NB4 (cell line): ENCODE measurements around the gene LMCD1.

Experiments used
- DNase-seq: peaks from one replicate; pipeline ENCODE4 v3.0.0; 2010; ENCODE audit warnings: low read depth
- H3K4me3 ChIP-seq: one replicate; pipeline ENCODE4 v1.5.1; 2011; ENCODE audit warnings: mild to moderate bottlenecking, low read depth, low read length, moderate library complexity
- CTCF ChIP-seq: IDR thresholded peaks from one replicate; pipeline ENCODE4 v1.5.1; 2012; ENCODE audit warnings: low read depth, low read length
- MAX ChIP-seq: IDR thresholded peaks from 2 replicates; pipeline ENCODE4 v1.6.1; 2011; ENCODE audit warnings: low read depth, low read length
- MYC ChIP-seq: IDR thresholded peaks from 2 replicates; pipeline ENCODE4 v1.6.1; 2011; ENCODE audit warnings: low read depth, low read length
- POLR2A ChIP-seq: IDR thresholded peaks from 2 replicates; pipeline ENCODE4 v1.6.1; 2011; ENCODE audit warnings: mild to moderate bottlenecking; ENCODE audit not compliant: insufficient read length; ENCODE audit errors: extremely low read depth

LMCD1 gene

DNA sequence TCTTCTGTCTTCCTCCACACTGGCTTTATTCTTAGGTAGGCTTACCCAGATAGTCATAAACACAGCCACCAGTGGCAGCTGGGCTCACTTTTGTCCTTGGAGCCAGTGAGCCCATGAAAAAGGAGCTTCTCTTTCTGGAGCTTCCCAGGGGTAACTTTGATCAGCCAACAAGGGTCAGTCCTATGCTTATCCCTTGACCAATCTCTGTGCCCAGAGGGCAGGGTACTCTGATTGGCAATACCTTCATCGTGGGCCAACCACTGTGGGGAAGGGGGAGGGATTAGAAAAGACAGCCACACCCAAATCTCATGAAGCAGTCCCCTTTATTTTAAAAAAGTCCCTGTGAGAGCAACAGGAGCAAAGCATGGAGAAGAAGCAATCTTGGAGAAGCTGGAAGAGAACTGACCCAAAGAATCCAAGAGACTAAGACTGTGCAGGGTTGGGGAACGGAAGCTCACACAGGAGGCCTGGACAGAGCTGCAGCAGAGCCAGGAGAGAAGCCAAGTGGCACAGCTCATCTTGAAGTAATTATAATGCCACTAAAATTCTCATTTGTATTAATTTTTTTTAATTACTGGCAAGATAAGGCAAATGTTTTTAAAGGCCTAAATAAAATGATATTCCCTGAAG is 72.5 kb downstream of the LMCD1 start:
- no peak for DNase-seq
- TF ChIP-seq POLR2A (no peak), MYC (no peak), CTCF (no peak), MAX (no peak)
- H3K4me3 ChIP-seq, result no peak overlapping the region

DNA sequence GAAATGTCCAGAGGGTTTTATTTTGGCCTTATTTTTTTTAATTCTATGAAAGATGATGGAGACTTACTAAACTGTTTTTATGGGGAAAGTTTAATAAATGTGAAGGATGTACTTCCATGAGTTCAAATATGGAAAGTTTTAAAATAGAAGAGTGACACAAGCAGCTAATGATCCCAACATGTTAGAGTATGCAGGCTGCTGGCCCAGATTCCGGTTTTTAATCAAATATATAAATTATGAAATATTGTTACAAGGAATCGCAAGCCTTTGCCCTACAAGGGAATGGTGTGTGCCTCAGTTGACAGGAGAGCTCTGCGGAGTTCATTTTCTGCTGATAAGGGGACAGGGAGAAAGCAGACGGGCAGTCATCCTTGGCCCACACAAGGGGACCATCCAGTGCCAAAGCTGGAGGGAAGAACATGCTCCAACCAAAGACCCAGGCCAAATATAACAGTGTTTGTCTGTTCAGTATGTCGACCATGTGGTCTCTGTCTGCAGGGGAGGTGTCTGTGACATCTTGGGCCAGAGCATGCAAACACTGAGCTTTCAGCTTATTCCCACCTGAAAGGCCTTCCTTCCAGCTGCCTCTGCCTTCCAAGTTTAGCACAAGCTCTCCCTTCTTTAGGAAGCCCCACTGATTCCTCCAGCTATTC is 73.2 kb downstream of the LMCD1 start:
- no peak for DNase-seq
- no peak overlapping the region for H3K4me3 ChIP-seq
- no peak for TF ChIP-seq CTCF
- TF ChIP-seq MYC, result no peak

- no peak for DNase-seq
- H3K4me3 ChIP-seq, result no peak overlapping the region
- TF ChIP-seq CTCF (no peak), MAX (no peak), MYC (no peak), POLR2A (no peak)
Observed at GRCh38 chr3:8575364-8576104, 73.9 kb downstream of the LMCD1 start.

- no peak for DNase-seq
- no peak overlapping the region for H3K4me3 ChIP-seq
- TF ChIP-seq CTCF (no peak), MAX (no peak), POLR2A (no peak), MYC (no peak)
Observed at GRCh38 chr3:8576436-8576835, 74.8 kb downstream of the LMCD1 start.

- no peak overlapping the region for H3K4me3 ChIP-seq
- no peak for DNase-seq
- TF ChIP-seq CTCF, result no peak
- TF ChIP-seq MAX, result no peak
- TF ChIP-seq MYC, result no peak
- no peak for TF ChIP-seq POLR2A
Observed at GRCh38 chr3:8576841-8577571, 75.4 kb downstream of the LMCD1 start.
